NK-92 (cell line): ENCODE measurements around the gene FOXP1.
A peak's percentile ranks its signal among the peaks of the same experiment; 100 is the strongest.

Experiments
- DNase-seq: peaks from one replicate; lab custom pipeline; 2025; ENCODE audit not compliant: unreplicated experiment; lab: John Stamatoyannopoulos, UW

FOXP1 gene

DNA sequence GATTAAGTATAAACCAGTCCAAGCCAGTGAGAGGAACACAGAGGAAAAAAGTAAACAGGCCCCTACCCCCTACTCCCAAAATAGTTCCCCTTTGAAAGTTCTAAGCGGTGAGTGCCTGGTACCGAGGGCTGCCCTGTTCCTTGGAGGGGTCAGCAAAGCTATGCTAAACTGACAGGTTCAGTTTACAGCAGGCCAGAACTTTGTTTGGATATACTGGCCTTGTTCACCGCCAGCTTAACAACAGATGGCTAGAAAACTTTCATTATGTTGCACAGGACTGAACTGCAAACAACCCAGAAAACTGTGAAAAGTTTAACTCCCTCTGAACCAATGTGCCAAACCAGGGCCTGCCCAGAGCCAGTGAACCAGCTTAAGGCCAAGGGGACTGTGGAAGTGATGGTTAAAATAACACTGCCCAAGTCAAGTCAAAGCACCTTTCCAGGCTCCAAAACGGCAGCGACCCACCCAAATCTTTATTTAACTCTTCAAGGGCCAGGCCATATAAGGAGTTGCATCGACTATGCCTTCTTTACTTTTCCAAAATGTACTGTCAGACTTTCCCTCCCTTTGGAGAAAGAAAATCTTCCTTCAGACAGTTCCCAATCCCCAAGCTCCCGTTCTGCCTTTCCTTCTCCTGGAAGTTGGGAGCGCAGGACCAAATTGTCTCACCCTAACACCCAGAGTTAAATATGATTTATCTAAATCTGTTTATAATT lies 448.0 kb downstream of the FOXP1 start:
- no peak for DNase-seq

DNA sequence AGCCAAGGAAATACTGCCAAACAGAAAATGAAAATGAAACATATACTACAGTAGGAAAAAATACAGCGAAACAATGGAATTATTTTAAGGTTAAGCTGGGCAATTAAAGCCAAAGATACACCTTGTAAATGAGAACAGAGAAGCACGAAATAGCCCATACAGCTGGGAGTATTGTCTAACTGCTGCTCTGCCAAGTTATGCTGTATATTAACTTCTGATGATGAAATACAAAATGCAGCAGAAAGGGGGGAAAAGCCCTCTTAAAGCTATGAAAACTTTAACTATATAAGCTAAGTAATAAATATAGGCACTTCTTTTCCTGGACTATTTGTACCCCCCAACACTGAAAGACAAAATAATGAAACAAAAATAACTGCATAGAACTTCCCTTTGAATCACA lies 449.0 kb downstream of the FOXP1 start:
- no peak for DNase-seq

DNA sequence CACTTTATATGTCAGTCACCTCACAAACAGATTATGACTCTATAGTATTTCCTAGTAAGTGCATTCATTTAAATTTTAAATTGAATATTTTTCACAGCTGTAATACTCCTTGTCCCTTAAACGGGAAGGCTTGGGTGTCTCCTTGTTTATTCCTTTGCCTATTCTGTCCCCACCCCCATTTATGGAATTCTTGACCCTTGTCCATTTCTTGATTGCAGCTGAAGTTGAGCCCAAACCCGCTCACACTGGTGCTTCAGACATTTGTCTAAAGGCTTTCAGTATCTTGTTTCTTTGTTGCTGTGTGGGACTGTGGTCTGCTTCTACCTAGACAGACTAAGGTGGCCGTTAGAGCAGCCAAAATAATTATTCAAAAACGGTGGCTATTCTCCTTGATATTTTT lies 449.7 kb downstream of the FOXP1 start:
- DNase-seq, result no peak

DNA sequence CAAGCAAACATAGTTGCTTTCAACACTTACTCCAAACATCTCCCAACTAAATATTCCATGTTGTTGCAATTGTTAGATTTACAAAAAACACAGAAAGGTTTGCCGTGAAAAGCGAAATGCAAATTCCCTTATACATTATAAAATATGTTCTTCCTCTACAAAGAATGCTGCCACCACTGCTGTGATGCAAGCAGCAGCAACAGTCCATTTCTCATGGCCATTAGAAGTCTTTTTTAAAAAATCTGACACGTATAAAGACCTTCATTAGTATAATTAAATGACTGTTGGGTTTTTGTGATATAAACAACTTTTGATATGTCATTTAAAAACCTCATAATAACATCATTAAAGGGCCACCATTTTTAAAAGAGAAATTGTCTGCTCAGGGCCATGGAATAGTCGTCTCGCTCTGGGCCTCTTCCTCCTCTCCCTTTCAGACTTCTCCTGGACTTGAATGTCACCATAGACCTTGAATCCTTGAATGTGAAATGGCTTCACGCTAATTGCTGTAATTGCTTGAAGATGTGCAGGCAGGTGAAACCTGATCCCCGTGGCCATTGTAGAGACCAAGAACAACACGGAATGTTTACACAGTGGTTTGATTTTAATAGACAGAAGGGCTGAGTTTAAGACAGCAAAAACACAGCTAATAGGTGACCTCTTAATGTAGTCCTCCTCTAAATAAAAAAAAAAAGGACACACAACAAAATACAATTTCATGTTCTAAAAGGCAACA lies 450.4 kb downstream of the FOXP1 start:
- no peak for DNase-seq

DNA sequence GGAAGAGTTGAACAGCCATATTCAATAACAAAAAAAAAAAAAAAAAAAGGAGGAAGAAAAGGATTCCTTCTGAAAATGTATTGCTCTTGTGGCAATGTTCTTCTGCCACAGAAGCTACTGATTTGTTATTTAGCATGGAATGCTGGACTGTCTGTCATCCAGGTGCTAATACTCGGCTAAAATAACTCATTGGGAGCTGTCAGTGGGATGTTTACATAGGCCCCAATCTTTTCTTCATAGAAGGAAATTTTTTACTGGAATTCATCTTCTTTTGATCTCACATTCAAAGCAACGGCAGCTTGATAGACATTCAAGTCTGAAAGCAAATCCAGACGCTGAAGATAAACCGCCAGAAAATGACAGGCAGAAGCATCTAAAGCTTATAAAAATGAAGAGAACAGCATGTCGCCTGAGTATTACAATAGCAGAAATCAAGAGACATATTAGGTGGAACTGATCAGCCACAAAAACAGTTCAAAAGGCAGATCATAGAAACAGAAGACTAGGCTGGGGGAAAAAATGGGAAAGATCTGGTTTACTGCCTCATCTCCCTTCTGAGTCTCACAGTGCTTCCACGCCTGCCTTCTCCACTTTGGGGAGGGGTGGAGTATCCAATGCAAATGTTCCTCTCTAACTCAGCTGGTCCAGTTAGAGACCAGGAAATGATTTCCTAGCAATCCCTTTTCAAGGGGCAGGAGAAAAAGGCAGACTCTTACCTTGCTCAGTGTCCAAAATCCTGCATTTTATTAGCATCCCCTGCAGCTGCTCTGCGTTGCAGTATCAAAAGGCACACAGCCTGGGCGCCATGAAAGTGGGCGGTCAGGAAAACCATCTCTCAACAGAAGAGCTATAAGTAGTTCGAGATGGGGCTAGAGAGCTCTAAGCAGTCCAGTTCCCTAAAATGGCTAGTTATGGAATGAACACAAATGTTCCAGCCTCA lies 451.9 kb downstream of the FOXP1 start:
- no peak for DNase-seq

DNA sequence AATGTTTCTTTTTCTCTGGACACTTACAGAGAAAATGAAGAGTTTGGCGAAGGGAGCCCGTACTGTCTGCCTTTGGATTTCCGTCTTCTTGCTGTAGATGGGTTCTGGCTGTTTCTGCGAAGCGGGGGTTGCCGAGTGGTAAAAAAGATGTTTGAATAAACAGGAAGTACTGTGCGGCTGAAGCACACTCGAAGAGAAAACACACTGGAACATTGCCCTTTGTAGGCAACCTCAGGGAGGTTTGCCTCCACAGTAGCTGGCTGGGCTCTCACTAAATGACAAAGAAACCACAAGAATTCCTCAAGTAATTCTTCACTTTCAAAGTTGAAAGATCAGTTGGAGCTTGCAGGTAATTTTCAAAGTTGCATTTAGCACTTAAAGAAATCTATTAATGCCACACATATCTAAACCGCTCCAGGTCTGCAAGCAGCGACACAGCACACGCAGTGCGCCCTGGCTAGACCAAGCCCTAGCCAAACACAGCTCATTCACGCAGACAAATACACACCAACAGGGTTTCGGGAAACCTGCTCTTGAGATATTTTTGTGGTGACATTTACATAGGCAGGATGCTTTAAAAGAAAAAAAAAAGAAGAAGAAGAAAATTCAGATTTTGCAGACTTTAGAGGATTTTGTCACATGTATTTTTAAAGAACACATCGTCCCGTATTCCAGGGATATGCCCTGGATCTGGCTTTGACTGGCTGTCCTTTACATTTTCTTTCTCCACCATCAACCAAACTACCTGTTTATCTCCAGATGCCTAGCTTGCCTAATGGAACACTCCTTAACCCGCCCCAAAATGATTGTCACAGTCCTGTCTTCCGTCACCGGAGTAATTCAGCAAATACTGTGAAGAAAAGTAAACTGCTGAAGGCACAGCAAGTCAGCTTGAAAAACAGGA lies 452.8 kb downstream of the FOXP1 start:
- peak; percentile 1 for DNase-seq

DNA sequence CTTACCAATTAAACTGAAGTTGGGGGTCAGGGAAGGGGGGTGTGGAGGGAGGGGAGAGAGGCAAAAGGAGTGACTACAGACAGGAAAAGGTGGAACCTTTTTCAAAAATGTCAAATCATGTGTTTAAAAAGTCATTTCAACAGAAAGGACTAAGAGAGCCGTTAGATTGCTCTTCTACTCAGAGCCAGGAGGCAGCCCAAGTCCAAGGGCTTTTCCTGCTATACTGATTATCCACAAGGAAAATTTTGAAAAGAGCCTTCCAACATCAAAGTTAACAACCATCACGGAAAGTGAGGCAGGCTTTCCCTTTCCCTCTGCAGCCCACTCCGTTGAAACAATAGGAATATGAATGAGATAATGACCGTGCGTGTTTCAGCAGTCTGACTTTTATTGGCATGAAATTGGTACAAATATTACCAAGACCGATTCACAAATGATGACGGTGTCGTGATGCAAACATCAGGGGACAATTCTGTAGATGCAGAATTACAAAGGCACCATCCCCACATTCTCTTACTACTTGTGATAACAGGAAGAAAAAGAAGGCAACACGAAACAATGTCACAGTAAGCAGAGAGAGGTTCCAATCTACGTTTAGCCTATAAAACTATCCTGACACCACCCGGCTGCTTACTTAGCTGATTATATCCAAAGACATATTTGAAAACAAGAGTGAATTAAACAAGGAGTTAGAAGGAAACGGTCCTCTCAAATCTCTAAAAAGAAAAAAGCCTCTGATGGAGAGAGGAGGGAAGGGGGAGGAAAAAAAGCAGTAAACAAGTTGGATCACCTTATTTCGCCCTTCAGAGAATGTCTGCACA lies 453.7 kb downstream of the FOXP1 start:
- no peak for DNase-seq

DNA sequence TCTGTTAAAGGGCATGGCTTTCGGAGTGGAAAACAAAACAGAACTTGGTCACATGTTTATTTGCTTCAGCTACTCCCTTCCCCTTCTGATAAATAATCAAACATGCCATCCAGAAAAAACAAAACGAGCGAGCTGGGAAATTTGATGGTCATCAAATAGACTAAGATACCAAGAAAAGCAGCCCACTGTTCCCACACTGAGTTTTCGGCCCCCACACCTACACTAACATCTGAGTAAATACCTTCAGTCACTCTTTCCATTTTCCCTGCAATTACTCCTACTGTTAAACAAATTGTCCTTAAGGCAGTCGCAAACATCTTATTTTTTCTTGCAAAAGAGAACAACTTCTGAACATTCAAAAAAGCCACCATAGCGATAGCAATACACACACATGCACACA lies 454.6 kb downstream of the FOXP1 start:
- no peak for DNase-seq

DNA sequence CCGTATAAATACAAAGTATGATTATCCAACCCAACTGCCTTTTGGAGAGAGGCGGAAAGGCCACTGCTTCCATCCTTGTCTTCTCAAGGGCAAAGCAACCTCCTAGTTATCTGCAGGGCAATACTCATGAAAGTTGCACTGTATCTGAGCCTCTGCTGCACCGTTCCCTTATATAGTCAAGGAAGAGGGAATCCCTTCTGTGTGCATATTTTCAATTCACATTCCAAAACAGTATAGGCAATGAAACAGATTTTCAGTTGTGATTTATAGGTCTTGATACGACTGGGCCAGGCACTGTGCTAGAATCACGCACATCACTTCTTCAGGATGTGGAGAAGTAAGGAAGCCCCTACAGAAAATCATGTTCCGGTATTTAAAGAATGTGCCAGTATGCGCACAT lies 455.7 kb downstream of the FOXP1 start:
- no peak for DNase-seq

DNA sequence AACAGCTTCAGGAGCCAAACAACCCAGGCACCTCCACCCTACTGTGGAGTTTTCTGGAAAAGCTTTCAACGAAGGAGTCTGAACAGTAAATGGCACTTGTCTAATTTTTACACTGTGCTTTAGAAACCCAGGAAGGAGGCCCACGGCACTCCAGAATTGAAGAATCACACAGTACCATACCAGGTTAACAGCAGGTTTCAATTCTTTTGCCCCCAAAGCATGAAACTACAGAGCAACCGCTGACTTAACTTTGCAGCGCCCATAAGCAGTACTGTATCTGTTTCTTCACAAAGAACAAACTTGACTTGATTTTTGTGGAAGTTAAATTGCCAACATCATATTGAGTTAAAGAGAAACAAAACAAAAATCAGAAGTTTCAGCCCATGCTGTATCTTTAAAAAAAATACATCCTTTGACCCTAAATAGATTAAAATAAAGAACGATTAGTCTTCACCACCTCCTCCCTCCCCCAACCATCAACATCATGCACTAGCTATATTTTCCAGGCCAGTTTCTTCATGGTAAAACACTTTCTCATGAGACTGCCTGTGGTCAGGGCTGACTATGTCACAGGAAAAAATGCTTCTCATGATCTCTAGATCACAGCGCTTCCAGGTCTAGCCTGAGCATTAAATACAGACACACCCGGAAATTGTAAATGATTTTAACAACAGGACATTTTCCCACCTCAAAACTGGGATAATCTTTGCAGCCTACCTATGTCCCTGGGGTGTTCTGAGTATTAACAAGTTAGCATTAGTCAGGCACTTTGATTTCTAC lies 456.3 kb downstream of the FOXP1 start:
- DNase-seq, result no peak

DNA sequence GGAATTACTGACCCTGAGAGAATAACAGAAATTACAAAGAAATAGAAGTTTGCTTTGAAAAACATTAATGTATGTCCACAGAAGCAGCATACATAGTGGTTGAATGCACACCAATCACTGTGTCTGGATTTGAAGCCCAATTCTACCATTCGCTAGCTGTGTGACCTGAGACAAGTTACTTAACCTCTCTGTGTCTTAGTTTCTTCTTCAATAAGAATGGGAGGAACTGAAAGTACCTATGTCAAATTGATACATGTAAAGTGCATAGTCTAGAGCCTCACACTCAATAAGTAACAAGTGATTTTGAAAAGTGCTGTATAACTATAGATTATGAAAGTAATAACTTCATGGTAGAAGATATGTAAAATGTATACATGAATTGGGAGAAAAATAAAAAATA lies 457.8 kb downstream of the FOXP1 start:
- no peak for DNase-seq

DNA sequence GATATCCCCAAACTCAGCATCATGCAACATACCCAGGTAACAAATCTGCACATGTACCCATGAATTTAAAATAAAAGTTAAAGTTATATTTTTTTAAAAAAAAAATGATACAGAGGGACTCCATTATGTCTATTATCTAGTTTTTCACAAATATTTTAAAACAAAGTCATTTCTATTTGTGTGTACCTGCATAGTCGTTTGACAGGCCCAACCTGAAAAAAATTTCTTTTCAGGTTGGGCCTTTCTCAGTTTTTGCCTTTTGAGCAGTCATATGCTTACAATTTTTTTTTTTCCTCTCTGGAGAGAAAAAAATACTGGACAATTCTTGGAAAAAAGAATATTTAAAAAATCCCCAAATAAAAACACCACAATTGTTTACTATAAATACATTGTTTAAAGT lies 459.5 kb downstream of the FOXP1 start:
- DNase-seq, result no peak

DNA sequence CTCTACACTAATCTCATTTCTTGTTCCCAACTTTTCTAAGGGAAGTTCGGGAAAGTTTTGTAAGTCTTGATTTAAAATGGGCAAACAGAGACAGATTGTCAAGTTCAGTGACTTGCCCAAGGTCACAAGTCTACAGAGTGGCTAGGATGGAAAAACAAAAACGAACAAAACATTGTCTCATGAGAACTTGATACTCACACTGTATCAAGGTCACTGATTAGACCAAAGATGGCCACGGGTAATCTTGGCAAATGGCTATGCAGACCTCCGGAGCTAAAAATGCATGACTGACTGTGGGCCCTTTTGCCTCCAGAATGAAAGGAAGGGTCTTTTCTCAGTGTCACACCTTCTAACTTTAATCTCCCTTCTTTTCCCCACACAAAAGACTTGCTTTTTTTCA lies 460.9 kb downstream of the FOXP1 start:
- DNase-seq, result no peak

DNA sequence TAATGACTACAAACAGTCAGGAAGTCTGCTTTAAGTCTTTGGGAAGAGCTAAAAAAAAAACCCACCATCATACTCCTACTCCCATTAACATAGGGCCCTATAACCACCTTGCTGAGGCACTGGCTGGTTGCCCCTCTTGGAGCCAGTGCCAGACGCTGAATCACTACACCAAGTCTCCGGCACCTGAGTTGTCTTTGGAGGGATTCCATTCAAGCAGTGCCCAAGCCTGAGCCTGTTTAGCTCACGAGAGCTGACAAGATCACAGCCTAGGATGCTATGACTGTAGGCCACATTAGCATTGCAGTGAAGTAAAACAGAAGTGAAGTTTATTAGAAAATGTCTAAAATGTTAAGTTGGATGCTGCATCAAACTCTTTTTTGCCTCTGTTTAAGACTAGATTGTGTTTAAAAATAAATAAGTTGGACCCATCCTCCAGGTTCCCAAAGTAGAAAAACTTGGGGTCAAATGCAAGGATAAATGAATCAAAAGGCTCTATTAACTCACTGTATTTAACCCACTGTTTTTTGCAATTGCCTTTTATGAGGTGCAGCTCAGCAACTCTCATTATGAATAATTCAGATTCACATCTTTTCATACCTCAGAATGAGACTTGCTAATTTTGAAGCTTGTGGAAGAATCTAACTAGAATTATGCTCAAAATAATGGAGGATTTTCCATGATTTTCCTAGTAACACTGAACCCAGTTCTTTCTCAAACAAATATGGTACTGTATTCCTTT lies 461.9 kb downstream of the FOXP1 start:
- DNase-seq, result no peak

DNA sequence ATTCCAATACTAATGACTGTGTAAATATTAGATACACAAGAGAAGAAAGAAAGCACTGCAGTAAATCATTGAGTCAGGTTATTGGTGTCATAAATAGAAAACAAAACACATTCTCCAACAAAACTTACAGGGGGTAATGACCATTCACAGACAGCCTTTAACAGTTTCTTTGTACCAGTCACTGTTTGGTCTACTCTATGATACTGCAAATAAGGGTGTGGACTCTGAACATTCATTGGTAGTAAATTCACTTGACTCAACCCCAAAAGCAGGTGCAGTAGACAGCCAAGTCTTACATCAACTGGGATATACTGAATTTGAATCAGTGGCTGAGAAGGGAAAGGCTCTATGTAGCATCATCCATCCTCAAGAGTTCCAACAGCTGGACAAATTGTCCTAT lies 463.5 kb downstream of the FOXP1 start:
- no peak for DNase-seq

DNA sequence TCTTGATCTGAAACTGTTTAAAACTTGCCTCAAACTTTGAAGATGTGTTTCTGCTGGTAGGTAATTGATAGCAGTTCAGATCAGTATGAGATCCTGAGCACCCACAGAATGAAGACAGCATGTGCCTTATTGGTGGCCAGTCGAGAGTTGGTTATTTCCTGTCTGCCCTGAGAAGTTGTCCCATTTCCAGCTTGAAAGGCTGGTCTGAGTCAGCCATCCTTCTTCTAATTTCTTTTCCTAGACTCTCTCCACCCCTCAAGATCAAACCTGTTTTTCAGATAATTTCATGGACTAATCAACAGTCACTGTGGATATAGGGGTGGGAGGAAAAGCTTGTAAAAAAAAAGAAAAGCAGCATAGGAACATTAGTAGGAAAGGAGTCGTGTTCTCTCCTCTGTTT lies 464.4 kb downstream of the FOXP1 start:
- no peak for DNase-seq

DNA sequence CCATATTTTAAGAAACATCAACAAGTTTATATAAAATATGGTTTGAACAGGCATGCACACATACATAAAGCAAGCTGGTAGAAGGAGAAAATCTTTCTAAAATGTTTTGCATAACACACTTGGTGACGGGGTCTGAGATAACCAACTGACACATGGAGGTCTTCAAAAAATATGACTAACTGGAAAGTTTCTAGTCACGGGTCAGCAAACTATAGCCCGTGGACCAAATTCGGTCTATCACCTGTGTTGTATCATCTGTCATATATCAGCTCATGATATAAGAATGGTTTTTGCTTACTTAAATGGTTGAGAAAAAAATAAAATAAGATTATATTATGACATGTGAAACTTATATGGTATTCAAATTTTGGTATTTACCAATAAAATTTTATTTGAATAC lies 465.1 kb downstream of the FOXP1 start:
- DNase-seq, result no peak

DNA sequence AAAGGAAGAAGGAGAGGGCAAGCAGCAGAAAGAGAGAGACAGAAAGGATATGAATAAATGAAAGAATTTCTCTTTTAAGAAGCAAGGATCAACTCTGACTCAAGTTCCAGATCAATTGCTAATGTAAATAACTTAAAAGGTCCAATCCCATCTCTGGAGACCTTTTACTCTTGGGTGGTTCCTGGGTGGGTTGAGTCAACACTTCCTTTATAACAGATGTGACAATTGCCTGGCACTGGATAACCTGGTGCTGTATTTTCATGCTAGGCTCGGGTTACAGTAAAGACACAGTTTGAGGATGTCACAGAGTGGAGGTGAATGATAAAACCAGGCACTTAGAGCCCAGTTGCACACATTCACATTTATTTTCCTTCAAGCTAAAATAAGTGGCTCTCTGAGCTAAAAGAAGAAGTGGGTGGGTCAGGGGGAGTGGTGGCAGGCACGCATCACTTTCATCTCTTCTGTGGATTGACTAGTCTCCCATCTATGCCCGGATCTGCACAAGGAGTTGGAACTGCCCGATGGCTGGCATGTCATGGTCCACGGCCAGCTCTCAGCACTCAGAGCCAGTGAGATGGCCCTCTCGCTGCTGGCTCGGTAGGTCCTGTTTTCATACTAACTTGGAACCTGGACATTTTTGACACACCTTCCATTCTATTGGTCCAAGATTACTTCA lies 465.8 kb downstream of the FOXP1 start:
- no peak for DNase-seq
